Stomach (tissue), 4 donors: ENCODE data around the gene RHOD.

Source experiments
- EP300 ChIP-seq: sonication (generic); formaldehyde crosslinking; IDR thresholded peaks from one replicate; pipeline ENCODE4 v1.6.1; 2017; ENCODE audit warnings: antibody characterized with exemption
- POLR2A ChIP-seq, 4 donors: fragments of 450-650 bp; IDR thresholded peaks; one replicate each; pipeline ENCODE4 v1.6.1; 2016; ENCODE audit warnings: antibody characterized with exemption in 4 of 4, control low read depth in 2 of 4, mild to moderate bottlenecking in 1 of 4, moderate library complexity in 1 of 4
- POLR2AphosphoS5 ChIP-seq, 3 donors: sonication (generic); formaldehyde crosslinking; IDR thresholded peaks; one replicate each; pipeline ENCODE4 v1.6.1; 2016; ENCODE audit warnings: antibody characterized with exemption in 3 of 3
- TF ChIP-seq, protein P1 (sequence below), 7 experiments: fragments of 450-650 bp in 4 of 7; fragments of 200-600 bp in 3 of 7; sonication (generic) in 3 of 7; IDR thresholded peaks; one replicate each; pipeline ENCODE4 v1.5.1; 2016 to 2019; ENCODE audit warnings: antibody characterized with exemption in 7 of 7, control low read depth in 2 of 7, mild to moderate bottlenecking in 1 of 7

- TF ChIP-seq, protein P1, sequence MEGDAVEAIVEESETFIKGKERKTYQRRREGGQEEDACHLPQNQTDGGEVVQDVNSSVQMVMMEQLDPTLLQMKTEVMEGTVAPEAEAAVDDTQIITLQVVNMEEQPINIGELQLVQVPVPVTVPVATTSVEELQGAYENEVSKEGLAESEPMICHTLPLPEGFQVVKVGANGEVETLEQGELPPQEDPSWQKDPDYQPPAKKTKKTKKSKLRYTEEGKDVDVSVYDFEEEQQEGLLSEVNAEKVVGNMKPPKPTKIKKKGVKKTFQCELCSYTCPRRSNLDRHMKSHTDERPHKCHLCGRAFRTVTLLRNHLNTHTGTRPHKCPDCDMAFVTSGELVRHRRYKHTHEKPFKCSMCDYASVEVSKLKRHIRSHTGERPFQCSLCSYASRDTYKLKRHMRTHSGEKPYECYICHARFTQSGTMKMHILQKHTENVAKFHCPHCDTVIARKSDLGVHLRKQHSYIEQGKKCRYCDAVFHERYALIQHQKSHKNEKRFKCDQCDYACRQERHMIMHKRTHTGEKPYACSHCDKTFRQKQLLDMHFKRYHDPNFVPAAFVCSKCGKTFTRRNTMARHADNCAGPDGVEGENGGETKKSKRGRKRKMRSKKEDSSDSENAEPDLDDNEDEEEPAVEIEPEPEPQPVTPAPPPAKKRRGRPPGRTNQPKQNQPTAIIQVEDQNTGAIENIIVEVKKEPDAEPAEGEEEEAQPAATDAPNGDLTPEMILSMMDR (IDR thresholded peaks at IDR 0.05): no peak
- TF ChIP-seq POLR2A (IDR thresholded peaks at IDR 0.05) (no peak), EP300 (no peak), POLR2AphosphoS5 (IDR thresholded peaks at IDR 0.05) (no peak)
Observed at GRCh38 chr11:67051180-67051893, 5.3 kb upstream of the RHOD start.
